KG1 (cell line): ENCODE data around the gene PEMT.
"Not testable (repeated sequence)": the region's sequence is repeated elsewhere in the genome, so short reads cannot be mapped to it uniquely, and the experiment has no call there.

ENCODE experiments used
- DNase-seq: peaks from one replicate; lab custom pipeline; 2025; lab: John Stamatoyannopoulos, UW

PEMT gene

DNA sequence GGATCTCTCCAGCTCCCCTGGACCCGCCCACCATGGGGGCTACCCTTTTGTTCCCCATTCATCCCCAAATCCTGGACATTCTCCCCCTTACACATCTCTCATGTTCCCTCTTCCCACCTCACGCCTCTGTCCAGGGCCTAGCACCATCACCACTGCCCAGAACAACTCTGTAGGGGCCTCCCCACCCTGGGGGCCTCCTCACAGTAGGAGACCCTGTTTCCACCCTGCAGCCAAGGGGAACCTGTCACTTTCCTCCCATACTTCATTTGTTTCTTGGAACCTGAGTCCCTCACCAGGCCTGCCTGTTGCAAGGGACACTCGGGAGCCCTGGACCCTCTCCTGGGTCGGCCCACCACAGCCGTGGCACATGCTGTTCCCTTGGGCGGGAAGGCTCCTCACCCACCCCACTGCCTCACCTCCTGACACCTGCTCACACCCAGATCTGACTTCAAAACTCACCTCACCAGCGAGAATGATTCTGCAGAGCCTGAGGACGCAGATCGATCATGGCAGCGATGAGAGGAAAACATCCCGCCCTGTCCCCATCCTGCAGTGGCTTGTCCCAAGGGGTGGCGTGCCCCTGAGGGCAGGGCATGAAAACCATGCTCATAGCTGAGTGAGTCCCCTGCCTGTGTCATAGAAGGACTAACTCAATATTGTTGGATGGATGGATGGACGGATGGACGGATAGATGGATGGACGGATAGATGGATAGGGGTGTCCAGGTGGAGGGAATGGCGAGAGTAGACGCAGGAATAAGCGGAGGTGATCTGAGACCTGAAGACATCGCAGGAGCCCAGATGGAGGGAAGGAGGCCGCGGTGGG lies 88.6 kb downstream of the PEMT start:
- no peak for DNase-seq

- DNase-seq: no peak
These were observed 90.4 kb downstream of the PEMT start for GRCh38 chr17:17500999-17501605.

DNA sequence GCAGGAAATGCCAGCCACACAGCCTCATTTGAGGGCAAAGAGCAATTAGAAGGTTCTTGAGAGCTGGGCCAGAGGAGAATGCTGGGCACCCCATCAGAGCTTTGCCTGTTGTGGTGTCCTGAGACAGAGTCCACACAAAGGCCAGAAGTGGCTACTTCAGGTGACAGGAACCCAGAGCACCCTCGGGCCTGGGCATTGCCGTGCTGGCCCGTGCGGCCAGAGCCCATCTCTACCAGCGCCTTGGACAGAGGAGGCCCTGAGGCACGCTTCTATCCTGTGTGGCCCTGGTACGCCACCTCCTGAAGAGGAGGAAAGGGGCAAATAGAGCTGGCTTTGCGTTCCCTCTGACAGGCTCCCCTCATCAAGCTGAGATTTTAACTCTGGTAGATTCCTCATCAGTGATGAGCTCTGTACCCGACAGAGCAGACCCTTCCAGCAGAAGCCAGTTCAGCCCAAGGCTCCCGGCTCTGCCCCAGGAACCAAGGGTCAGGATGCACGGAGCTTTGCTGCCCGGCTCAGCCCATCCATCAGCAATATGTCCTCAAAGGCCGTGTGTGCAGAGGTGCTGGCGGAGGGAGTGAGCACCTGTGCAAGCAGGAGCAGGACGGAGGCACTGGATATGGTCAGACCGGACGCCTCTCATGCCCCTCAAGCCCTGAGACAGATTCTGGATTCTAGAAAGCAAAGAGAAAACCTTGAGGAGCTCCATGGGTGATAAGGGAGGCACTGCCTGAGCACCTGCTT lies 91.9 kb downstream of the PEMT start:
- no peak for DNase-seq

GRCh38 chr17:17498606-17499301 lies 92.8 kb downstream of the PEMT start:
- no peak for DNase-seq

DNA sequence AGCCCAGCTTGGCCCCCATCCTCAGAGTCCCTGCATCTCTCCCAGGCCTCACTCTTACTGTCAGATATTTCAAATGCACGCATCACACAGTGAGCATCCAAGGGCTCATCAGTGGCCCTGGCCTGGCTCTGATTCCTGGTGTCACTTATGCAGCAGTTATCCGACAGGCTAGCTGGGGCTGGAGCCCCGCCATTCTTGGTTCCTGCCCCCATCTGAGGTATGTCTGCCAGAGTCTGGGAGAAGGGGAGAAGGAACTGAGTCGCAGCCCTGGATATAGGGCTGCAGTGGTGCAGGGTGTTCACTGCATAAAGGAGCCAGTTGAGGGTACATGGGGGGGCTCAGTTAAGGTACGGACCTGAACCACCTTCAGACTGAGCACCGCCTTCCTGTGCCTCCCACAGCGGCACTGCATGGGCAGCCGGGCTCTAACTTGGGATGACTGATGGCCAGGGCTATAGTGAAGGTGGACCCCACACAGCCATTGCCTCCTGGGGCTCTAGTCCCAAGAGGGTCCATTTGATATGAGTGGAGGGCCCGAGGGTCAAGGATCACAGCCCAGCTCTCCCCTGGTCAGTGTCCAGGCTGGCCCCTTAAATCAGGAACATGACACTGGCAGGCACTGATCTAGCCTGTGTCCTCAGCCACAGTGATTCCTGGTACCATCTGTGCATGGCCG lies 93.5 kb downstream of the PEMT start:
- no peak for DNase-seq

DNA sequence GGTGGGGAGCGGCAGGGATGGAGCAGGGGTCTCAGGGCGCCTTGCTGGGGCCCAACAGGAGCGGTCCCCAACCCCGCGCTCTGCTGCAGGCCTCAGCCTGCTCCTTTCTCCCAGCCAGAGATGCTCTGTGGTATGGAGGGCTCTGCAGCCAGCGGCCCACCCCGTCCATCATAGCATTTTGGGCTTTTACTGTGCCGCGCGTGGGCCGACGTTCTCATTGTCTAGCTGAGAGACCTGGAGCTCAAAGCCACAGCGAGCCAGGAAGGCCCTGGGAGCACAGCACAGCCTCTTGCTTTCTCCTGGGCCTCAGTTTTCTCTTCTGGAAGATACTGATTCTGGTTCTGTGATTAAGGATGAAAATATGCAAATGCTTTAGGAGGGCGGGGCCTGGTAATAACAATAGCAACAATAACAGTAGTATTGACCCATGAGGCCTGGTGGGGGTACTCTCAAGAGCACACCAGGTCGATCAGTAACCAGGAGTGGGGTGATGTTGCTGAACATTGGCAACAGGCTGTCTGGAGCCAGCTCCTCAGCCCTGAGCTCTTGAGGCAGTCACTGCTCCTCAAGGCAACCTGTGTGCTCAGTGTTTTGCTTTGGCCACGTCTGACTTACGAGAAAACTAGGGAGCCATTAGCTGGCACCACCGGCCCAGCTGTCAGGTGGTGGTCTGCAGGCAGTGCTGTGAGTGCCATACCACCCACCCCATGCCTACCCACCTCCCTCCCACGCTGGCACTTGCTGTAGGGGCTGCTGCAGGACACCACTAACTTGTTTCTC lies 94.3 kb downstream of the PEMT start:
- no peak for DNase-seq

- no peak for DNase-seq
These were observed 95.1 kb downstream of the PEMT start, which contains the start of gene RASD1 for GRCh38 chr17:17496189-17497064. Gene RASD1, minus strand, starts transcription at chr17:17496395. Its CDS starts 214 bp downstream, at chr17:17496181.

GRCh38 chr17:17495536-17496188 lies 95.8 kb downstream of the PEMT start:
- no peak for DNase-seq

DNA sequence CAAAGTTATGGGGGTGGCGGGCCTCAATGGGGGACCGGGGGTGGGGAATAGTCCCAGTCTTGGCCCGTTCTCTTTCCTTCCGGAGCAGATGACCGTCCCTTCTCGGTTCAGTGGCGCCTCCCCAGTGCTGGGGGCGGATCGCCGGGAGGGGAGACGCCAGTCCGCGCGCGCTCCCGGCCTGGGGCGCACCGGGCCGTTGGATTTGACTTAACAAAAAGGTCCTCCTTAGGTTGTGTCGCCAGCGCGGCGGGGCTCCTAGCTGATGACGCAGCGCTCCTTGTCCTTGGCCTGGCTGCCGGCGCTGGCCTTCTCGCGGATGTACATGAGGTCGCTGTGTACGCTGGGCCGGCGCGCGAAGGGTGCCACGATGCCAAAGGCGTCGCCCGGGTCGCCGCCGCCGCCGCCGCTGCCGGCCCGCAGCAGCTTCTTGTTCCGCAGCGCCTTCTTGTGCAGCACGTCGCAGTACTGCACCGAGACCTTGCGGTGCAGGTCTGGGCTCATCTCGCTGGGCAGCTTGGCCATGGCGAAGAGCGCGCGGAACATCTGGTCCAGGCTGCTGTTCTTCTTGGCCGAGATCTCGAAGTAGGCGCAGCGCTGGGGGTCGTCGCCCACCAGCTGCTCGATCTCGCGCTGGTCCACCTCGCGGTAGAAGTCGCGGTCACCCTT lies 96.5 kb downstream of the PEMT start:
- no peak for DNase-seq

GRCh38 chr17:17494499-17494869 lies 97.0 kb downstream of the PEMT start:
- DNase-seq: no peak

GRCh38 chr17:17493986-17494466 lies 97.5 kb downstream of the PEMT start:
- DNase-seq: no peak

- DNase-seq: no peak
These were observed 98.1 kb downstream of the PEMT start for GRCh38 chr17:17493249-17493985.

DNA sequence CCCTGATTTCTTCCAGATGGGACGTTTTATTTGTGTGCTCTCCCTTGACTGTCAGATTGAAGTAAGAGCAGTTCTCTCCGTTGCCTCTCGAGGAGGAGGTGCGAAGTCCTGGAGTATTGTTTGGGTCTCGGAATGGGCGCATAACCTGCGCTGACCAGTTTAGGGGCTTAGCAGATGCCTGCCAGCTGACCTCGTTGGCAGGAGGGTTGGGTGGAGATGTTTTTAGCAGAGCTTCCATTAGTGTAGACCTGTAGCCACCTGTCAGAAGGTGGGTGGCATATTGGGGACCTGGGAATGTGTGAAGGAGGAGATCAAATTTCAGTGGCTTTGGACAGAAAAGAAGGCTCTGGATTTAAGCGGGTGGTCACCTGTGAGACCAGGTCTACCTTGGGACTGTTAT lies 98.9 kb downstream of the PEMT start:
- no peak for DNase-seq

DNA sequence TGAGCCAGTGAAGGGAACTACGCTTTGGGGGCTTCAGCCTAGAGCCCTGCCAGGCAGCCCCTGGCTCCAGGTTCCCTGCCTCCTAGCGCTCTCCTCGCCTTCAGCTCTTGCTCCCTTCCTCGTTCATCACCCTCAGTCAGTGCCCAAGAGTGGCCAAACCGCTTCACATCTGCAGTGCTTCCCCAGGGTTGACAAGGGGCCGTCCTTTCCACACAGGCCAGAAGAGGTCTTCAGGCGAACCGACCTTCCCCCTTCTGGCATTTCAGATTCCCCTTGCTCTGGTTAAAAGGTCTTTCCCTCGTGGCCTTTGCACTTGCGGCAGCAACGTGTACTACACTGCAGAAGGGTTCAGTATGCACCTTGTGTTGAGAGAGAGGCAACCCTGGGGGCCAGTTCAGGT lies 99.4 kb downstream of the PEMT start:
- no peak for DNase-seq

DNA sequence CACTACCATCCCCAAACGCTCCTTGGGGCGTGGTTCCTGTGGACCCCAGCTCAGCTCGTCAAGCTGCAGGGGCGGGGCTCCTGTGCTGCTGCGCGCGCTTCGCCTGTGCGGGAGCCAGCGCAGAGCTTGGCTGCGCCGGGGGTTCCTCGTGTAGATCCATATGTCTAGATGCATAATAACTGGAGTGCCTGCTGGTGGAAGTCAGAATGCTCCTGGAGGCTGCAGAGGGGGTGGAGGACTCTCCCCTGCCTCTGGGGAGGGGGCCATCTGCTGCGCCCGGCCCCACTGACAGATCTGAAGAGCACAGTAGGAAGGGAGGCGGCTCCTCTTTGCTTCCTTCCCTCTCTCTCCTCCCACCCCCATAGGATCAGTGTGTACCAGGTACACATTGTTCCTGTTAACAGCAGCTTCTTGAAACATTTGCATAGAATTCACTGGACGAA lies 99.9 kb downstream of the PEMT start:
- no peak for DNase-seq

DNA sequence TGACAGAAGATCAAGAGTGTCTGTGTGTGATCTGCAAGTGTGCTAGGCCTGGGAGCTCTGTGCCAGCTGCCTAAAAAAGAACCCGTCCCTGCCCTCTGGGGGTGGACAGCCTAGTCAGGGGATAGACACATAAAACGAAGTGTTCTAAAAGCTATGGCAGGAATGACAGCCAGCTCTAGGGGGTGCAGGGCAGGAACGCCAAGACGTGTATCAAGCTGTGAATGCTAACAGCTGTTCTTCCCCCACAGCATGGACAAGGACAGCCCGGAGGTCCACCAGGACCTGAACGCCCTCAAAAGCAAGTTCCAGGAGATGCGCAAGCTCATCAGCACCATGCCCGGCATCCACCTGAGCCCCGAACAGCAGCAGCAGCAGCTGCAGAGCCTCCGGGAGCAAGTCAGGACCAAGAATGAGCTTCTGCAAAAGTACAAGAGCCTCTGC lies 100.5 kb downstream of the PEMT start:
- no peak for DNase-seq

GRCh38 chr17:17487998-17488397 lies 103.5 kb downstream of the PEMT start:
- DNase-seq: no peak

DNA sequence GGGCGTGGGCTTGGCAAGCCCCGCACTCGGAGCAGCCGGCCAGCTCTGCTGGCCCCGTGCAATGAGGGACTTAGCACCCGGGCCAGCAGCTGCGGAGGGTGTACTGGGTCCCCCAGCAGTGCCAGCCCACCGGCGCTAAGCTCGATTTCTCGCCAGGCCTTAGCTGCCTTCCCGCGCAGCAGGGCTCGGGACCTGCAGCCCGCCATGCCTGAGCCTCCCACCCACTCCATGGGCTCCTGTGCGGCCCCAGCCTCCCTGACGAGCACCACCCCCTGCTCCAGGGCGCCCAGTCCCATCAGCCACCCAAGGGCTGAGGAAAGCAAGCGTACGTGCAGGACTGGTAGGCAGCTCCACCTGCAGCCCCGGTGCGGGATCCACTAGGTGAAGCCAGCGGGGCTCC lies 105.1 kb downstream of the PEMT start:
- DNase-seq: not testable (repeated sequence)
